SK-N-SH treated with all-trans-retinoic acid at 6 μM for 48 hours (cell line): ENCODE measurements around the gene CSF3R.

Source experiments
- ATAC-seq: fragments of 200-7000 bp; cut with Tn5 transposase; 3 replicates; pipeline ENCODE4 v1.9.1; 2020; ENCODE audit warnings: mild to moderate bottlenecking, moderate library complexity
- BACH2 ChIP-seq: fragments of 250-450 bp; sonication (Bioruptor Pico); IDR thresholded peaks from 2 replicates; pipeline ENCODE4 v1.9.0; 2021; ENCODE audit warnings: mild to moderate bottlenecking, borderline replicate concordance
- CSDC2 ChIP-seq: fragments of 250-450 bp; sonication (Bioruptor Pico); IDR thresholded peaks from 2 replicates; pipeline ENCODE4 v1.5.0; 2020; ENCODE audit warnings: mild to moderate bottlenecking, moderate library complexity
- ESRRG ChIP-seq: fragments of 250-450 bp; sonication (Bioruptor Pico); IDR thresholded peaks from 2 replicates; pipeline ENCODE4 v1.6.1; 2021; ENCODE audit warnings: mild to moderate bottlenecking
- GLIS3 ChIP-seq: fragments of 250-450 bp; sonication (Bioruptor Pico); IDR thresholded peaks from 2 replicates; pipeline ENCODE4 v1.5.0; 2020; ENCODE audit warnings: mild to moderate bottlenecking, moderate library complexity
- ISL1 ChIP-seq: fragments of 250-450 bp; sonication (Bioruptor Pico); IDR thresholded peaks from 2 replicates; pipeline ENCODE4 v2.1.2; 2022; ENCODE audit warnings: mild to moderate bottlenecking, moderate library complexity
- OSR1 ChIP-seq: fragments of 250-450 bp; sonication (Bioruptor Pico); IDR thresholded peaks from 2 replicates; pipeline ENCODE4 v1.8.0; 2022; ENCODE audit warnings: moderate library complexity, mild to moderate bottlenecking, inconsistent platforms
- RARB ChIP-seq: fragments of 250-450 bp; sonication (Bioruptor Pico); IDR thresholded peaks from 2 replicates; pipeline ENCODE4 v1.8.0; 2021; ENCODE audit warnings: mild to moderate bottlenecking, moderate library complexity
- SNAI2 ChIP-seq: fragments of 250-450 bp; sonication (Bioruptor Pico); IDR thresholded peaks from 2 replicates; pipeline ENCODE4 v1.5.0; 2020; ENCODE audit warnings: mild to moderate bottlenecking, moderate library complexity
- TCF4 ChIP-seq: fragments of 250-450 bp; sonication (Bioruptor Pico); IDR thresholded peaks from 2 replicates; pipeline ENCODE4 v1.8.0; 2021; ENCODE audit warnings: mild to moderate bottlenecking, moderate library complexity, borderline replicate concordance
- TOX ChIP-seq: fragments of 250-450 bp; sonication (Bioruptor Pico); IDR thresholded peaks from 2 replicates; pipeline ENCODE4 v1.8.0; 2021; ENCODE audit warnings: mild to moderate bottlenecking, moderate library complexity, borderline replicate concordance
- ZC3H10 ChIP-seq: fragments of 250-450 bp; sonication (Bioruptor Pico); IDR thresholded peaks from 2 replicates; pipeline ENCODE4 v1.5.1; 2021; ENCODE audit warnings: mild to moderate bottlenecking, moderate library complexity
- ZFP3 ChIP-seq: fragments of 250-450 bp; sonication (Bioruptor Pico); IDR thresholded peaks from 2 replicates; pipeline ENCODE4 v1.5.0; 2020; ENCODE audit warnings: mild to moderate bottlenecking, moderate library complexity
- ZFP30 ChIP-seq: fragments of 450-650 bp; formaldehyde crosslinking; IDR thresholded peaks from 2 replicates; pipeline ENCODE4 v1.5.0; 2022; ENCODE audit warnings: mild to moderate bottlenecking, moderate library complexity
- ZNF565 ChIP-seq: fragments of 450-650 bp; formaldehyde crosslinking; conservative IDR thresholded peaks from 2 replicates; pipeline ENCODE4 v1.5.0; 2020; ENCODE audit warnings: low read depth, mild to moderate bottlenecking, moderate library complexity
- ZNF70 ChIP-seq: fragments of 450-650 bp; formaldehyde crosslinking; IDR thresholded peaks from 2 replicates; pipeline ENCODE4 v1.5.0; 2020; ENCODE audit warnings: mild to moderate bottlenecking, moderate library complexity
- ZNF8 ChIP-seq: fragments of 450-650 bp; formaldehyde crosslinking; IDR thresholded peaks from 2 replicates; pipeline ENCODE4 v1.5.0; 2020; ENCODE audit warnings: mild to moderate bottlenecking, moderate library complexity
- TF ChIP-seq, protein P1 (sequence below): fragments of 250-450 bp; sonication (Bioruptor Pico); IDR thresholded peaks from 2 replicates; pipeline ENCODE4 v1.8.0; 2020; ENCODE audit warnings: mild to moderate bottlenecking, moderate library complexity, borderline replicate concordance
- TF ChIP-seq, protein P2 (sequence below): fragments of 250-450 bp; sonication (Bioruptor Pico); IDR thresholded peaks from 2 replicates; pipeline ENCODE4 v1.8.0; 2021; ENCODE audit warnings: low read depth, mild to moderate bottlenecking, moderate library complexity, borderline replicate concordance
- TF ChIP-seq, protein P3 (sequence below): fragments of 250-450 bp; sonication (Bioruptor Pico); IDR thresholded peaks from 2 replicates; pipeline ENCODE4 v1.5.1; 2020; ENCODE audit warnings: low read depth, mild to moderate bottlenecking, moderate library complexity
- TF ChIP-seq, protein P4 (sequence below): fragments of 250-450 bp; sonication (Bioruptor Pico); IDR thresholded peaks from 2 replicates; pipeline ENCODE4 v1.5.0; 2020; ENCODE audit warnings: mild to moderate bottlenecking, moderate library complexity

Gene CSF3R

DNA sequence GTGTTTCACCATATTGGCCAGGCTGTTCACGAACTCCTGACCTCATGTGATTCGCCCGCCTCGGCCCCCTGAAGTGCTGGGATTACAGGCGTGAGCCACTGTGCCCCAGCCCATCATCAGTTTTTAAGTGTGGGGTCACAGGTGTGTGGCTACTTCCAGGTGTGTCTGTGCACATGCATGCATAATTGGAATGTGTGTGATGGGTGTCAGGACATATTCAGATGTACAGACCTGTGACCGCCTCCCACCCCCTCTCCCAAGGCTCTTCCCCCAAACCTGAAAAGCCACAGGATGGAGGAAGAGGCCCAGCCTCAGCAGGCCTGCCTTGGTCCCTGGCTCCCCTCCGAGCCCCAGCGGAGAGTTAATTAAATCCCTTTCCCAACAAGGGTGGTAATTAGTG, 37.3 kb upstream of the CSF3R start:
- no peak for ATAC-seq
- TF ChIP-seq, protein P1, sequence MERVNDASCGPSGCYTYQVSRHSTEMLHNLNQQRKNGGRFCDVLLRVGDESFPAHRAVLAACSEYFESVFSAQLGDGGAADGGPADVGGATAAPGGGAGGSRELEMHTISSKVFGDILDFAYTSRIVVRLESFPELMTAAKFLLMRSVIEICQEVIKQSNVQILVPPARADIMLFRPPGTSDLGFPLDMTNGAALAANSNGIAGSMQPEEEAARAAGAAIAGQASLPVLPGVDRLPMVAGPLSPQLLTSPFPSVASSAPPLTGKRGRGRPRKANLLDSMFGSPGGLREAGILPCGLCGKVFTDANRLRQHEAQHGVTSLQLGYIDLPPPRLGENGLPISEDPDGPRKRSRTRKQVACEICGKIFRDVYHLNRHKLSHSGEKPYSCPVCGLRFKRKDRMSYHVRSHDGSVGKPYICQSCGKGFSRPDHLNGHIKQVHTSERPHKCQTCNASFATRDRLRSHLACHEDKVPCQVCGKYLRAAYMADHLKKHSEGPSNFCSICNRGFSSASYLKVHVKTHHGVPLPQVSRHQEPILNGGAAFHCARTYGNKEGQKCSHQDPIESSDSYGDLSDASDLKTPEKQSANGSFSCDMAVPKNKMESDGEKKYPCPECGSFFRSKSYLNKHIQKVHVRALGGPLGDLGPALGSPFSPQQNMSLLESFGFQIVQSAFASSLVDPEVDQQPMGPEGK (CRISPR knock-in tag): no peak
- TF ChIP-seq, protein P2, sequence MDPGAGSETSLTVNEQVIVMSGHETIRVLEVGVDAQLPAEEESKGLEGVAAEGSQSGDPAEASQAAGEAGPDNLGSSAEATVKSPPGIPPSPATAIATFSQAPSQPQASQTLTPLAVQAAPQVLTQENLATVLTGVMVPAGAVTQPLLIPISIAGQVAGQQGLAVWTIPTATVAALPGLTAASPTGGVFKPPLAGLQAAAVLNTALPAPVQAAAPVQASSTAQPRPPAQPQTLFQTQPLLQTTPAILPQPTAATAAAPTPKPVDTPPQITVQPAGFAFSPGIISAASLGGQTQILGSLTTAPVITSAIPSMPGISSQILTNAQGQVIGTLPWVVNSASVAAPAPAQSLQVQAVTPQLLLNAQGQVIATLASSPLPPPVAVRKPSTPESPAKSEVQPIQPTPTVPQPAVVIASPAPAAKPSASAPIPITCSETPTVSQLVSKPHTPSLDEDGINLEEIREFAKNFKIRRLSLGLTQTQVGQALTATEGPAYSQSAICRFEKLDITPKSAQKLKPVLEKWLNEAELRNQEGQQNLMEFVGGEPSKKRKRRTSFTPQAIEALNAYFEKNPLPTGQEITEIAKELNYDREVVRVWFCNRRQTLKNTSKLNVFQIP (CRISPR knock-in tag): no peak
- no peak for TF ChIP-seq ESRRG (CRISPR knock-in tag)
- no peak for TF ChIP-seq OSR1 (CRISPR knock-in tag)
- no peak for TF ChIP-seq GLIS3
- no peak for TF ChIP-seq SNAI2
- no peak for TF ChIP-seq ZFP3
- no peak for TF ChIP-seq ZNF70 (CRISPR knock-in tag)
- TF ChIP-seq ZNF8 (CRISPR knock-in tag): no peak
- TF ChIP-seq, protein P3, sequence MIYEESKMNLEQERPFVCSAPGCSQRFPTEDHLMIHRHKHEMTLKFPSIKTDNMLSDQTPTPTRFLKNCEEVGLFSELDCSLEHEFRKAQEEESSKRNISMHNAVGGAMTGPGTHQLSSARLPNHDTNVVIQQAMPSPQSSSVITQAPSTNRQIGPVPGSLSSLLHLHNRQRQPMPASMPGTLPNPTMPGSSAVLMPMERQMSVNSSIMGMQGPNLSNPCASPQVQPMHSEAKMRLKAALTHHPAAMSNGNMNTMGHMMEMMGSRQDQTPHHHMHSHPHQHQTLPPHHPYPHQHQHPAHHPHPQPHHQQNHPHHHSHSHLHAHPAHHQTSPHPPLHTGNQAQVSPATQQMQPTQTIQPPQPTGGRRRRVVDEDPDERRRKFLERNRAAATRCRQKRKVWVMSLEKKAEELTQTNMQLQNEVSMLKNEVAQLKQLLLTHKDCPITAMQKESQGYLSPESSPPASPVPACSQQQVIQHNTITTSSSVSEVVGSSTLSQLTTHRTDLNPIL (CRISPR knock-in tag): no peak
- TF ChIP-seq CSDC2 (CRISPR knock-in tag): no peak
- TF ChIP-seq ZC3H10 (CRISPR knock-in tag): no peak
- TF ChIP-seq, all 23 proteins: peak for 0

DNA sequence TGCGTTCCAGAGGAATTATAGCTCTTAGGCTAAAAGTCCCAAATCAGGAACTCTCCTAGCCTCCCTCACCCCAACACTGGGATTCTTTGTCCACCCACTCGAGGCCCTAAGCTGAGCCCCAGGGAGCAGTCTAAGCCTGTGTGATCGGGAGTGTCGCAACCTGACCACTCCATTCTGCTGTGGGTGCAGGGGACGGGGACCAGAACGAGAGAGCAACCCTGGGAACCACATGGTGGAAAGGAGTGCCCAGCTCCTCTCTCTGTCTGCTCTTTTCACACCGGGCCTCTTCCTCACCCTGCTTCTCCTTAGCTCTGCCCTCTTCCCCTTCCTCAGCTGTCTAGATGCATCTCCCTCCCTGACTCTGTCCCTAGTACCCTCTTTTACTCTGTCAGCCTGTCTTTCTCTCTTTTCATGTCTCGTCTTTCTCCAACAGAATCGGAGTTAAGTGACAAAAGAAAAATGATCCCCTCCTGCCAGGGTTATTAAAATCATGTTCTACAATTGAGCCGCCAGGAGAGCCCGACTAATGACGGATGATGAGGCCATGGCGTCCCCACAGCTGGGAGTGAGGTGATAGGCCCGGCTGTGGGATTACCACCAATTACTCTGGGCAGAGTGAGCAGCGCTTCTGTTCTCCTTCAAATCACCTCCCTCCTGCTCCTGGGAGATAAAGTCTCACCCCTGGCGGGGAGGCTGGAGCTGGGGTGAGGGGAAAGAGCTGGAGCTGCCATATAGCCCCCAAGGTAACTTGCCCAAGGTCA, 34.5 kb upstream of the CSF3R start:
- TF ChIP-seq, protein P4, sequence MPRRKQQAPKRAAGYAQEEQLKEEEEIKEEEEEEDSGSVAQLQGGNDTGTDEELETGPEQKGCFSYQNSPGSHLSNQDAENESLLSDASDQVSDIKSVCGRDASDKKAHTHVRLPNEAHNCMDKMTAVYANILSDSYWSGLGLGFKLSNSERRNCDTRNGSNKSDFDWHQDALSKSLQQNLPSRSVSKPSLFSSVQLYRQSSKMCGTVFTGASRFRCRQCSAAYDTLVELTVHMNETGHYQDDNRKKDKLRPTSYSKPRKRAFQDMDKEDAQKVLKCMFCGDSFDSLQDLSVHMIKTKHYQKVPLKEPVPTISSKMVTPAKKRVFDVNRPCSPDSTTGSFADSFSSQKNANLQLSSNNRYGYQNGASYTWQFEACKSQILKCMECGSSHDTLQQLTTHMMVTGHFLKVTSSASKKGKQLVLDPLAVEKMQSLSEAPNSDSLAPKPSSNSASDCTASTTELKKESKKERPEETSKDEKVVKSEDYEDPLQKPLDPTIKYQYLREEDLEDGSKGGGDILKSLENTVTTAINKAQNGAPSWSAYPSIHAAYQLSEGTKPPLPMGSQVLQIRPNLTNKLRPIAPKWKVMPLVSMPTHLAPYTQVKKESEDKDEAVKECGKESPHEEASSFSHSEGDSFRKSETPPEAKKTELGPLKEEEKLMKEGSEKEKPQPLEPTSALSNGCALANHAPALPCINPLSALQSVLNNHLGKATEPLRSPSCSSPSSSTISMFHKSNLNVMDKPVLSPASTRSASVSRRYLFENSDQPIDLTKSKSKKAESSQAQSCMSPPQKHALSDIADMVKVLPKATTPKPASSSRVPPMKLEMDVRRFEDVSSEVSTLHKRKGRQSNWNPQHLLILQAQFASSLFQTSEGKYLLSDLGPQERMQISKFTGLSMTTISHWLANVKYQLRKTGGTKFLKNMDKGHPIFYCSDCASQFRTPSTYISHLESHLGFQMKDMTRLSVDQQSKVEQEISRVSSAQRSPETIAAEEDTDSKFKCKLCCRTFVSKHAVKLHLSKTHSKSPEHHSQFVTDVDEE (CRISPR knock-in tag): no peak
- TF ChIP-seq ISL1 (CRISPR knock-in tag) (no peak), RARB (CRISPR knock-in tag) (no peak), TOX (no peak), ZFP30 (no peak), TCF4 (CRISPR knock-in tag) (no peak), ZNF565 (CRISPR knock-in tag) (no peak), BACH2 (no peak), ESRRG (CRISPR knock-in tag) (no peak), SNAI2 (no peak), OSR1 (CRISPR knock-in tag) (no peak), ZNF8 (CRISPR knock-in tag) (no peak), ZNF70 (CRISPR knock-in tag) (no peak), GLIS3 (no peak)
- TF ChIP-seq, protein P3 (CRISPR knock-in tag): no peak
- TF ChIP-seq, protein P1 (CRISPR knock-in tag): no peak
- ATAC-seq: no peak
